GM04503 (cell line): ENCODE results near the gene TMEM98.
"Not testable (repeated sequence)": the region's sequence is repeated elsewhere in the genome, so short reads cannot be mapped to it uniquely, and the experiment has no call there.

ENCODE experiments used
- DNase-seq: peaks from one replicate; pipeline ENCODE4 v3.0.0-alpha.2; 2012; ENCODE audit warnings: low read depth

Gene TMEM98

DNA sequence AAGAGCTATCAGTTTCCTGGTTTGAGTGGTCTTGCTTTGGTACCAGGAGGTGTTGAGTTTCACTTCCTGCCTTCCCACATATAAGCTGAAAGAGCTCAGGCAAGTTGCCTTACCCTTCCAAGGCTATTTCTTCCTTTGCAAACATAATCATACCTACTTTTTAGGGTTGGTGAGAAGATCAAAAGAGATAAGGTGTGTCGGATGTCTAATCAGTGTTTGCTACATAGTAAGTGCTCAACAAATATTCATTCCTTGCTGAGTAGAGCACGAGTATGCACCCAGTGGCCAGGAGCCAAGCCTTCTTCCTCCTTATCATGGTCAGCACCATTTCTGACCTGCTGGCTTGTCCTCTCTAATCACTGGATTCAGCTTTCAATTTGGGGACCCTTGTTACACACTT is 12.7 kb upstream of the TMEM98 start:
- DNase-seq, result no peak

DNA sequence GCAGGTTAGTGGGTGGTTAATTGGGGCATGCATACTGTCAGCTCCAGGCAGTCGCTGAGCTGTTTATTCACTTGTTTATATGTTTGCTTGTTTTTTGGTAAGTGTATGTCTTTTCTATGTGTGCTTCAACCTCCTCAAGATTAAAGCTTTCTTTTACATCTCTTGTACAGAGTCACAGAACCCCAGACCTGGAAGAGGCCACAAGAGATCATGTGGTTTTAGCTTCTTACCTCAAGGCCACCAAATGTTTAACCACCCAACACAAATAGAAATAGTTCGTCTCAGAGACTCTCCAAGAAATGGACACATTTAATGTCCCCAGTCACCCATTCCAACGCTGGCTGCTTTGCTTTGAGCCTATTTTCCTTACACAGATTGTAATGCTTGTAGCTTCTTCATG is 11.8 kb upstream of the TMEM98 start:
- no peak for DNase-seq

DNA sequence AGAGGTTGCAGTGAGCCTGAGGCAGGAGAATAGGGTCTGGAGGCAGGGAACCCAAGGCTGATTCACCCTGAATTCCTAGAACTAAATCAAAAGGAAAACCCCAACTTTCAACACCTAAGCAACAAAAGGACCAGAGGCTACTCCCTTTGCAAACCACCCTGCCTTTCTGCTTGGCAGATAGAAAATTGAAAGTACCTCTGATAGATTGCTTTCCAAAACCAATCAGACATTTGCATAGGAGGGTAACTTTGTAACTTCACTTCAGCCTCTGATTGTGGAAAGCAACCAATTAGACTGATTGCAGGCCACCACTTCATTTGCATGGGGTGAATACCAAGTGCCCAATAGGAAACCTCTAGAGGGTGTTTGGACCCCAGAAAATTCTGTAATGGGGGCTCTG is 10.9 kb upstream of the TMEM98 start:
- DNase-seq, result no peak

DNA sequence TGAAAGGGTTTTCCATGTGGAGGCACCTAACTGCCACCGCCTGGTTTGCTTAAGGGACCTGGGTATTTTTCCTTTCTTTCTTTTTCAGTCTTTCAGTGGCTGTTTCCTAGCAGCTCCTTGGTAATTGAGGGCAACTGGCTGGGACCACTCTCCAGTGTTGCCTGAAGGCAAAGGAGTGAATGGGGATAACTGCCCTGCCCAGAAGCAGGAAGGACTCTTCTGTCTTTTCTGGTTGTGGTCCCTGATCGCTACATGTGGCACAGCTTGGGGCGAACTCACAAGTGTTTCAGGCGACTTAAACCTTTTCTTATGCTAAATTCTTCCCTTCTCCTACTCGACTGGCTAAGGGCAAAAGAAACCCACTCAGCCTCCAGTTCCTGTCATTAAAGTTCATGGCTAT is 10.1 kb upstream of the TMEM98 start:
- DNase-seq, result no peak

DNA sequence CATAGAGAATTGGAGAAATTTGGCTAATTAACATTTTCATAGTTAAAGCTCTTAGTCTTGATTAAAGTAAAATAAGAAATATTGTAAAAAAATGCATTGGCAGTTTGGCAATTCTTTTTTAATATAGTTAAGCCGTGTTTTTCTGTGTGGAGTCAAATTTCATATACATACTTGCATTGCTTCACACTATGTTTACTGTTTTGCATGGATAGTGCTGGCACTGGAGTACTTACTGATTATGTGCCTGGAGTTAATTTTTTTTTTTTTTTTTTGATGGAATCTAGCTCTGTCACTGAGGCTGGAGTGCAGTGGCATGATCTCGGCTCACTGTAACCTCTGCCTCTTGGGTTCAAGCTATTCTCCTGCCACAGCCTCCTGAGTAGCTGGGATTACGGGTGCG is 8.1 kb upstream of the TMEM98 start:
- DNase-seq, result not testable (repeated sequence)

DNA sequence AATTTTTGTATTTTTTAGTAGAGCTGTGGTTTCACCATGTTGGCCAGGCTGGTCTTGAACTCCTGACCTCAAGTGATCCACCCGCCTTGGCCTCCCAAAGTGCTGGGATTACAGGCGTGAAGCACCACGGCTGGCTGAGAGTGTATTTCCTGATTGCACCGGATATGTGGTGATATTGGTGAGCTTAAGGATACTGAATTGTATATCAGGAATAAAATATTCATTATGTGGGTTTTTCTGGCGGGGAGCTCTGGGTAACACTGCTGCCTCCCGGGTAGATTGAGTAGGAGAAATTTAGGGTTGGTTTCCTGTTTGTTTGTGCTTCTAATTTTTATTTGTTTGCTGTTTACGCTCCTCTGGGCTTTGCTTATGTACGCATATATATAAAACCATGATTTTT is 7.7 kb upstream of the TMEM98 start:
- no peak for DNase-seq

DNA sequence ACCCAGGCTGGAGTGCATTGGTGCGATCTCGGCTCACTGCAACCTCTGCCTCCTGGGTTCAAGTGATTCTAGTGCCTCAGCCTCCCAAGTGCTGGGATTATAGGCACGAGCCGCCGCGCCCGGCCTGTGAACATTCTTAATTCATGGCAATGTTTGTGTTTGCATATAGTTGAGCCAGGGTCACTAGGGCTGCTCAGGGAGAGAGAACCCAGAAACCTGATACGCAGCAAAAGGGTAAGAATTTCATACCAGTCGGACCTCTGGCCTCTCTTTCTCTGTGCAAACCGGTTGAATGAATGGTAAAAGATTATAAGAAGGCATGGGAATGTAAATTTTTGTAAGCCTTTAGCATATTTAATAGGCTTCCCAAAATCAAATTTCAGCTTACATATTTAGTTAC is 6.9 kb upstream of the TMEM98 start:
- DNase-seq, result no peak

DNA sequence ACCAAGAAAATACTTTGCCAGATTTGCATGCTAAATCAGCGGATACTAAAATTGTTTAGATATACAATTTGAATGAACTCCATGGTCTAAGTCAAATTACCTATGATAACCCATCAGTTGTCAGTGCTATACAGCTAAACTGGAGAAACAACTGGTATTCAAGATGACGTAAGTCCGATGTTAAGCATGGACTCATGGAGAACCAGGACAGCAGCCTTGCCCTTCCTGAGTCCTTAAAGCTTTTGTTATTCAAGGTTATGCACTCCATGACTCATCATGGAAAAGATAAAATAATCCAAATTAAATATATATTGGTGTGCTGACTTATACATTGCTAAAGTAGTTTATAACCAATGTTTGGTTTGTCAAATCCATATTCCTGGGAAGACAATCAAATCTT is 4.0 kb upstream of the TMEM98 start:
- DNase-seq, result not testable (repeated sequence)

DNA sequence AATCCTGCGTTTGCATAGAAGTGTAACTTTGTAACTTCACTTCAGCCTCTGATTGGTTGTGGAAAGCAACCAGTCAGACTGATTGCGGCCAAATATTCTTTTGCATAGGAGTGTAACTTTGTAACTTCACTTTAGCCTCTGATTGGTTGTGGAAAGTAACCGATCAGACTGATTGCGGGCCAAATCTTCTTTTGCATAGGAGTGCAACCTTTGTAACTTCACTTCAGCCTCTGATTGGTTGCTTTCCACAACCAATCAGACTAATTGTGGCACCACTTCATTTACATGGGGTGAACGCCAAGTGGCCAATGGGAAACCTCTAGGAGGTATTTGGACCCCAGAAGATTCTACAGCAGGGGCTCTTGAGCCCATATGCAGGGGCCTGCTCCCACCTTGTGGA is 1.8 kb upstream of the TMEM98 start:
- DNase-seq, result no peak

DNA sequence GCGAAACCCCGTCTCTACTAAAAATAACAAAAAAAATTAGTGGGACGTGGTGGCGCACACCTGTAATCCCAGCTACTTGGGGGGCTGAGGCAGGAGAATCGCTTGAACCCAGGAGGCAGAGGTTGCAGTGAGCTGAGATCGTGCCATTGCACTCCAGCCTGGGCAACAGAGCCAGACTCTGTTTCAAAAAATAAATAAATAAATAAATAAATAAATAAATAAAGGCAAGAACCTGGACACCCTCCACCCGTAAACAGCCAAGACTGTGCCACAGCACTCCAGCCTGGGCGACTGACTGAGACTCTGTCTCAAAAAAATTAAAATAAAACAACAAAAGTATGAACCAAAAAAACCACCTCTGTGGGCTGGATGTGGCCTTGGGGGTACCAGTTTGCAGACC is 1.2 kb upstream of the TMEM98 start:
- not testable (repeated sequence) for DNase-seq

DNA sequence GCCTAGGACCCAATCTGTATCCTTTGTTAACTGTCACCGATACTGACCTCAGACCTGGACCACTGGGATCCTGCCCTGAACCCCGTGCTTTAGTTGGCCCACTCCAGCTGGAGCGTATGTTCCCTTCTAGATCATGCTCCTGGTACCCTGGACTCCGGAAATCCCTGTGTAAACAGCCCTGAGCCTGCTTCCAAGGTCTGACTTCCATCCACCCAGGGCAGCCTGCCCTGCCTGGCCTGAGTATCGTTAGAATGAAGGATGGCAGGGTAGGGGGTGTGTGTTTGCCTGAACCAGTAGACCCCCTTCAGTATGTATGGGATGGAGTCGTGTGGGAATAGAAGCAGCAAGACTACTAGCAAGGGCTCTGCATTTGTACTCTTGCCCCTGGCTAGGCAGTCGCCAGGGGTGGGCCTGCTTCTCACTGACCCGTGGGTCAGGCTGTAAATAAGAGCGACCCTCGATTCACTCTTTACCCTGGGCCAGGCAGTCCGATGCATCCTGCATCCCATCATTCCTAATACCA is 691 bp upstream of the TMEM98 start:
- DNase-seq, result no peak

DNA sequence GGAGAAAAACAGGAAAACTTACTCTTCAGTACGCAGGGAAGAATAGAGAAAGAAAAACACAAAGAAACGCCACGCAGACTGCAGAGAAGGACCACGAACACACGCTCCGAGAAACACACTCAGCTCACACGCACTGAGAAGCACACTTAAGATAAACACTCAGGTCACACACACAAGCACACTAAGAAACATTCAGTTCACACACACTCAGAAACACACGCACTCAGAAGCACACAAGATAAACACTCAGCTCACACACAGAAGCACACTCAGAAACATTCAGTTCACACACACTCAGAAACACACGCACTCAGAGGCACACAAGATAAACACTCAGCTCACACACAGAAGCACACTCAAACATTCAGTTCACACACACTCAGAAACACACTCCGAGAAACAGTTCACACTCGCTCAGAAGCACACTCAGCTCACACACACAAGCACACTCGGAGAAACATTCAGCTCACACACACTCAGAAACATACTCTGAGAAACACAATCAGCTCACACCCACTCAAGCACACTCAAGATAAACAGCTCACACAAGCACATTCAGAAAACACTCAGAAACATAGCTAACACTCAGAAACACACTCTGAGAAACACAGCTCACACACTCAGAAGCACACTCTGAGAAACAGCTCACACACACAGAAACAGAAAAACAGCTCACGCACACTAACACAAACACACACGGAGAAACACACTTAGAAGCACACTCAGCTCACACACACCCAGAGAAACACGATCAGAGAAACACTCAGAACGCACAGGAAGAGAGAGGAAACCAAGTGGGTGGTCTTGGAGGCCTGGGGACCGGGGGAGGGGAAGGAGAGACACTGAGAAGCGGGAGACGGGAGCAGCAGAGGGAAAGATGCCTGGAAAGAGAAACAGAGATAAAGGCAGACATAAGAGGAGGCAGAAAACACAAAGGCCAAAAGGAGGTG is 908 bp downstream of the TMEM98 start:
- no peak for DNase-seq

DNA sequence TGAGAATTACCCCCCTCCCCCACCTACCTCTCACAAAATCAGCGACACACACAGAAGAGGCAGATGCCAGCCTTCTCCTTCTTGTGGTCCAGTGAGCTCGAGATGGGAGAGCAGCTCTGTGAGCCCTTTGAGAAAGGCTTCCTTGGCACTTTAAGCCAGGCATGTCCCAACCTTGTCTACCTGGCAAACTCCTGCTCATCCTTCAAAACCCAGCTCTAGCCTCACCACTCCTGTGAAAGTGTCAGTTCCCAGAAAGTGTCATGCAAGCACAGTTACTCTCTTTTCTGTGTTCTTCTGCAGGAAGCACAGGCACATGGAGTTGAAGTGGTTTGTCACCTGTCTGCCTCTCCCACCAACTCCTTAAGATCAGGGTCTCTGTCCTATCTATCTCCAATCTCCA is 1.6 kb downstream of the TMEM98 start:
- DNase-seq, result no peak

DNA sequence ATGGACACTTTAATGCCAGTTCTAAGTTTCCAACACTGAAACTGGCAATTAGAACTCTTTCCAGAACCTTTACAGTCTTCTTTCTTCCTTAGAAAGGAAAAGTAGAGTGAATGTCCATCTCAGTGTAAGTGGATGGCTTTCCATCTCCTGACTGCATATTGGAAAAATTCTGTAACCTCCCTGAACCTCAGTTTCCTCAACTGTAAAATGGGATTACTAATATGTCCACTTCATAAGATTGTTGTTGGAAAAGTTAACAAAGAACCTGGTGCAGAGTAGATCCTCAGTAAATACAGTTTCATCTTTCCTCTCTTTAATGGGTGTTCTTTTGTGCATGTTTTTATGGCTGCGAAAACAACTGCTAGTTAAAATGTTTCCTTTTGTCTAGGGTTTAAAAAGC is 2.6 kb downstream of the TMEM98 start:
- no peak for DNase-seq

DNA sequence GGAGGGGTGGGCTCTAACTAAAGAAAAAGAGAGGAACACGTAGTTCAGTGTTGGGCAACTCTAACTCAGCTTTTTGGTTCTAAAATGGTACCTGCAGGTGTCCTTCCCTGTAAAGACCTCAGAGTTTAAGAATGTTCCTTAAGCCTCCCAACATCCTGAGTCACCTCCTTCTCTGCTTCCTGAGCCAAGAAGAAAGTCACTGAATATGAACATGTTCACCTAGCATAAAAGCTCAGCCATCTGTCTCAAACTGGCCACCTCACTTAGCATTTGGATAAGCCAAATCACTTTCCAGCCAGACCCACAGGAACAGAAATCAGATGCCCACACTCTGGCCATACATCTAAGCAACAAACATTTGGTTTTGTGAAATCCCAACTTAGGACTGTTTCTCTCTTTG is 3.7 kb downstream of the TMEM98 start:
- no peak for DNase-seq

DNA sequence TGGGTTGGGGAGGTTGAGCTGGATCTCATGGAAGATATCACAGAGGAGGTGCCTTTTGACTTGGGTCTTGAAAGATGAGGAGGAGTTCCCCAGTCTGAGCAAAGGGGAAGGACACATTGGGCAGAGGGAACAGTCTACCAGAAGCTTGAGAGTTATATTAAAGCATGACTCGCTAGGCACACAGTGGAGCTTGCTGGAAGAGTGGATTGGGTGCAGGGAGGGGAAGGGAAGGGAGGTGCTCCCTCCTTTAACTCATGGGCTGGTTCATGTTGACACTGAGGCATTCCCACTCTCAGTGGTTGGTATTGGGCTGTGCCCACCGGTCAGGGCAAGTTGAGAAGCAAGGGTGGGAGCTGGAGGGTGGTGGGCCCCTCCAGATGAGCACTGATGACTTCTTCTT is 5.9 kb downstream of the TMEM98 start:
- DNase-seq, result no peak

DNA sequence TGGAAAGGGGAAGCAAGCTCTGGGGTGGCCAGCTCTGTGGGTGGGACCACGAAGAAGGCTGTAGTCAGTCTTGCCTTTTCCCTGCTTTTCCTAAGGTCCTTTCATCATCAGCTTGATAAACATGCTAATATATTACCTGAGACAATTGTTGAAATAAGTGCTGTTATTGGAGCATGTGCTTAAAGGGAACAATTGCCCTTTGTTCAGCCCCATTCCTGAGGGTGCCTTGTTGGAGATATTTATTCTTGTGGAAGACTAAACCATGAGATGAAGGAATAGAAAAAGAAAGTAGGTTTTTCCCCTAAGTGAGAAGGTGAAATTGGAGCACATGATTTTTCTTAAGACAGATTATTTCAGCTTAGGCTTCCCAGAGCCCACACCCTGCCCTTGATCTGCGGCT is 7.8 kb downstream of the TMEM98 start:
- DNase-seq, result no peak

DNA sequence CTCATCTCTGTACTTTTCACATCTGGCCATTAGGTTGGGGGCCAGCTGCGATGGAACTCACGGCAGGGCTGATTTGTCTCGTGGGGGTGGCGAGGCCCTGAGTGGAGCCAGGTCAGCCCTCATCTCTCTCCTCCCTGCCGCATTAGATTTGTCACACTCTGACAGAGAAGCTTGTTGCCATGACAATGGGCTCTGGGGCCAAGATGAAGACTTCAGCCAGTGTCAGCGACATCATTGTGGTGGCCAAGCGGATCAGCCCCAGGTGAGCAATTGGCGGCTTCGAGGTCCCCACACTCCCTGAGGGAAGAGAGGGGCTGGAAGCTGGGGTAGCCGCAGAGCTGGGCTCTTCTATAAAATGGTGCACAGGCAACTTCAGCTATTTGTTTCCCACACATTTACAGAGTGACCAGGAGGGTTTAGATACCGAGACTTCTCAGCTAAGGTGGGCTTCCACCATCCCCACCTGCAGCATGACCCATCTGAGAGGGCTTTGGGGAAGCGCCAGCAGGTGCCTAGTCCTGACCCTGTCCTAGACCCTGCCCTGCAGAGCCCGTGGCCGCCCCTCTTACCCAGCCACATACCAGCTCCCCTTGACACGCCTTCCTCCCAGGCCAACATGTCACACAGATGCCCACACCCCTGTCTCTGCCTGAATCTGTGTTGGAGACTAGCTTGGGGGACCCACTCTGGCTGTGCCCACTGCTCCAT is 8.4 kb downstream of the TMEM98 start:
- no peak for DNase-seq

DNA sequence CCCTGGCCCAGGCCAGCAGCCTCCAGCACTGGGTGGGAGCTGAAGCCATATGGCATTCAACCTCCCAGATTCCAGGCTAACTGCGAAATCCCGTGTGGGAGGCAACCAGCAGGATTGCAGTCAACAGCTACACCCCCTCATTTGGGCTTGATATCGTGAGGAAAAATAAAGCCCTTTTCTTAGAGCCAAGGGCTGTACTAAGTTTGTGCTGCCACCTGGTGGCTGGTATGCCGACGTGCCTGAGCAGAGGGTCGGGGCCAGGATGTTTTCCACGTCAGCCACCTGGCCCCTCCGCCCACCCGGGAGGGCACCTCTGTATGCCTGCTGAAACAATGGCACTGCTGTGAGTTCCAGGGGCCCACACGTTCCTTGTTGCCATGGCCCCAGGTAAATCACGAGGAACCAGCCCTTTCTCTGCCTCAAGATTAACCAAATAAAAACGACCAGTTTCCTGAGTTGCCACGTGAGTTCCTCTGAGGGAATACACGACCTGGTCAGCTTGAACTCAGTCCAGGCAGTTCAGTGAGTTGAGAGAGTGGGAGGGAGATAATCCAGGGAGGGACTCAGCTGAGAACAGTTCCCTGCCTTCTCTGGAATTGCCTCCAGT is 9.0 kb downstream of the TMEM98 start:
- no peak for DNase-seq

DNA sequence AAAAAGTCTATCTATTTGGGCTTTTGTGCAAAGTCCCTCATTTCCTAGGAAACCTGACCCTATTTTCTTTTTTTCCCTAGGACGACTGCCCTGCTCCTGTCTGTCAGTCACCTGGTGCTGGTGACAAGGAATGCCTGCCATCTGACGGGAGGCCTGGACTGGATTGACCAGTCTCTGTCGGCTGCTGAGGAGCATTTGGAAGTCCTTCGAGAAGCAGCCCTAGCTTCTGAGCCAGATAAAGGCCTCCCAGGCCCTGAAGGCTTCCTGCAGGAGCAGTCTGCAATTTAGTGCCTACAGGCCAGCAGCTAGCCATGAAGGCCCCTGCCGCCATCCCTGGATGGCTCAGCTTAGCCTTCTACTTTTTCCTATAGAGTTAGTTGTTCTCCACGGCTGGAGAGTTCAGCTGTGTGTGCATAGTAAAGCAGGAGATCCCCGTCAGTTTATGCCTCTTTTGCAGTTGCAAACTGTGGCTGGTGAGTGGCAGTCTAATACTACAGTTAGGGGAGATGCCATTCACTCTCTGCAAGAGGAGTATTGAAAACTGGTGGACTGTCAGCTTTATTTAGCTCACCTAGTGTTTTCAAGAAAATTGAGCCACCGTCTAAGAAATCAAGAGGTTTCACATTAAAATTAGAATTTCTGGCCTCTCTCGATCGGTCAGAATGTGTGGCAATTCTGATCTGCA is 12.9 kb downstream of the TMEM98 start:
- DNase-seq, result no peak

DNA sequence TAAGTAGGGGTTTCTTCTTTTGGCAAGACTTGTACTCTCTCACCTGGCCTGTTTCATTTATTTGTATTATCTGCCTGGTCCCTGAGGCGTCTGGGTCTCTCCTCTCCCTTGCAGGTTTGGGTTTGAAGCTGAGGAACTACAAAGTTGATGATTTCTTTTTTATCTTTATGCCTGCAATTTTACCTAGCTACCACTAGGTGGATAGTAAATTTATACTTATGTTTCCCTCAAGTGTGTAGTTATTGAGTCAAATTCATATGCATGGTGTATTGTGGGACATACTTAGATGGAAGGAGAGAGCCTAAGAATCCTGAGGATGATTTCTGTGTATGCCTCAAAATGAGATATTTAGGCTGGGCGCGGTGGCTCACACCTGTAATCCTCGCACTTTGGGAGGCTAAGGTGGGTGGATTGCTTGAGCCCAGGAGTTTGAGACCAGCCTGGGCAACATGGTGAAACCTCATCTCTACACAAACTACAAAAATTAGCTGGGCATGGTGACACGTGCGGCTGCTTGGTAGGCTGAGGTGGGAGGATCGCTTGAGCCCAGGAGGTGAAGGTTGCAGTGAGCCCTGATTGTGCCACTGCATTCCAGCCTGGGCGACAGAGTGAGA is 13.6 kb downstream of the TMEM98 start:
- DNase-seq, result no peak

DNA sequence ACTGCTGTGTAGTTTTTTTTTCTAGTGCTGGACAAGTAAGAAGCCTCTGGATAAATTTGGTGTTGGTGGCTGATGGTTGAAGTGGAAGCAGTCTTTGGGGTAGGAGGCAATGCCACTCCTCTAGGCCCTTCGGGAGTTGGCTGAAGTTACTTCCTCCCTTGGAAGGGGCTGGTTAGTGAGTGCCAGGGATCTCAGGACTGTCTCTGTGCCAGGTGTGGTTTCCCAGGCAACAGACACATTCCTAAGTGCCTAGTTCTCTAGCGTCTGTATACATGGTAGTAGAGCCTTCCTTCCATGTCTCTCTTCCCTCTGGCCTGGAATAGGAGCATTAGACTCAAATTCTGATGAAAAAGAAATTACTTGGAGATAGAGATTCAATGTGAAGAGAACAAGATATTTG is 15.3 kb downstream of the TMEM98 start:
- DNase-seq, result no peak
